Stimulated activated memory B cell treated with anti-CD40 and anti-IgM and Interleukin-4, amounts not matched to agents 10 μg/mL and 1 μg/mL and 100 μg/mL, for 72 hours (primary cell): ENCODE results near the gene SPC24.
A peak's percentile ranks its signal among the peaks of the same experiment; 100 is the strongest.
"Not testable (repeated sequence)": the region's sequence is repeated elsewhere in the genome, so short reads cannot be mapped to it uniquely, and the experiment has no call there.

Experiments
- ATAC-seq: fragments of 150-1000 bp; cut with Tn5 transposase; 2 replicates; pipeline ENCODE4 v1.10.0; 2021
- H3K27ac Mint-ChIP-seq: one replicate; pipeline ENCODE4 v1.8.0; 2022; ENCODE audit warnings: mild to moderate bottlenecking, mixed read lengths
- H3K27me3 Mint-ChIP-seq: one replicate; pipeline ENCODE4 v1.8.0; 2022; ENCODE audit warnings: mixed read lengths
- H3K36me3 Mint-ChIP-seq: one replicate; pipeline ENCODE4 v1.8.0; 2022; ENCODE audit warnings: mixed read lengths
- H3K4me1 Mint-ChIP-seq: one replicate; pipeline ENCODE4 v1.8.0; 2022; ENCODE audit warnings: mixed read lengths
- H3K4me3 Mint-ChIP-seq: one replicate; pipeline ENCODE4 v1.8.0; 2022; ENCODE audit warnings: mild to moderate bottlenecking, moderate library complexity, mixed read lengths
- H3K9me3 Mint-ChIP-seq: one replicate; pipeline ENCODE4 v1.8.0; 2022; ENCODE audit warnings: mixed read lengths

SPC24 gene

DNA sequence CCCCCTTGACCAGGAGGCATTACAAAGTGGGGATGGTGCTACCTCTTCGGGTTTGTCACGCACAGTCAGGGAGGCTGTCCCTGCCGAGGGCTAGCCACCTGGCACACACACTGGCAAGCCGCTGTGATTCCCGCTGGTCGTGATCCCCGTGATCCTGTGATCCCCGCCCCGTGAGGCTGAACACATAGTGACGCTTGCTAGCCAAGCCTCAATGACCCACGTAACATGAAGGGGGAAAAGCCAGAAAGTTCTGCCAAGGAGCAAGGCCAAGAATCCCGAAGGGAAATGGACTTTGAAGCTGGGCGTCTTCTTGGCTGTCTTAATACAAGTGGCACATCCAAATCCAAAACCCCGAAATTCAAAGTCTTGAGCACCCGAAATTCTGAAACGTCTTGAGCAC lies 52.6 kb downstream of the SPC24 start:
- no peak overlapping the region for H3K27ac Mint-ChIP-seq
- H3K36me3 Mint-ChIP-seq = peaks cover 18% of the 10 kb centered on the region
- no peaks in the 10 kb centered on the region for H3K4me1 Mint-ChIP-seq

GRCh38 chr19:11101057-11101456 lies 54.5 kb downstream of the SPC24 start:
- ATAC-seq = no peak
- peaks cover 22% of the 10 kb centered on the region for H3K27me3 Mint-ChIP-seq
- H3K36me3 Mint-ChIP-seq = peaks cover 23% of the 10 kb centered on the region
- H3K9me3 Mint-ChIP-seq = peaks cover 7% of the 10 kb centered on the region
- no peak overlapping the region for H3K4me3 Mint-ChIP-seq
- peaks cover 7% of the 10 kb centered on the region for H3K4me1 Mint-ChIP-seq
- H3K27ac Mint-ChIP-seq = no peak overlapping the region

More for the DNA sequence above, 52.6 kb downstream of the SPC24 start:
- Mint-ChIP-seq H3K9me3 (peaks cover 7% of the 10 kb centered on the region), H3K27me3 (peaks cover 16% of the 10 kb centered on the region), H3K4me3 (no peak overlapping the region)
- ATAC-seq = no peak

- H3K27me3 Mint-ChIP-seq = peaks cover 24% of the 10 kb centered on the region
- peaks cover 7% of the 10 kb centered on the region for H3K9me3 Mint-ChIP-seq
- peaks cover 25% of the 10 kb centered on the region for H3K36me3 Mint-ChIP-seq
- H3K4me3 Mint-ChIP-seq = no peak overlapping the region
- no peak for ATAC-seq
- H3K27ac Mint-ChIP-seq = no peak overlapping the region
- peaks cover 17% of the 10 kb centered on the region for H3K4me1 Mint-ChIP-seq
Observed at GRCh38 chr19:11100049-11100448, 55.5 kb downstream of the SPC24 start.

- Mint-ChIP-seq H3K4me1 (peaks cover 25% of the 10 kb centered on the region), H3K27ac (no peak overlapping the region), H3K27me3 (peaks cover 24% of the 10 kb centered on the region), H3K4me3 (no peak overlapping the region), H3K36me3 (peaks cover 16% of the 10 kb centered on the region), H3K9me3 (peaks cover 7% of the 10 kb centered on the region)
- ATAC-seq = no peak
Observed at GRCh38 chr19:11098861-11099260, 56.7 kb downstream of the SPC24 start.

- no peak for ATAC-seq
- Mint-ChIP-seq H3K4me1 (peaks cover 25% of the 10 kb centered on the region), H3K4me3 (no peak overlapping the region), H3K27ac (no peak overlapping the region), H3K36me3 (peaks cover 16% of the 10 kb centered on the region), H3K9me3 (peaks cover 7% of the 10 kb centered on the region), H3K27me3 (peaks cover 24% of the 10 kb centered on the region)
Observed at GRCh38 chr19:11098327-11098726, 57.3 kb downstream of the SPC24 start.

GRCh38 chr19:11097367-11097766 lies 58.2 kb downstream of the SPC24 start:
- Mint-ChIP-seq H3K27me3 (peaks cover 17% of the 10 kb centered on the region), H3K4me1 (peaks cover 35% of the 10 kb centered on the region), H3K36me3 (peaks cover 16% of the 10 kb centered on the region)
- H3K9me3 Mint-ChIP-seq, H3K27ac Mint-ChIP-seq, H3K4me3 Mint-ChIP-seq, ATAC-seq: not testable (repeated sequence)

- Mint-ChIP-seq H3K36me3 (peaks cover 16% of the 10 kb centered on the region), H3K4me1 (peaks cover 36% of the 10 kb centered on the region)
- ATAC-seq = peak; percentile 49
Observed at GRCh38 chr19:11096210-11096841, 59.3 kb downstream of the SPC24 start.

More at GRCh38 chr19:11096210-11096841, 59.3 kb downstream of the SPC24 start:
- H3K27ac Mint-ChIP-seq = peak overlapping the region; percentile 53
- H3K4me3 Mint-ChIP-seq = peak overlapping the region; percentile 55
- peaks cover 17% of the 10 kb centered on the region for H3K27me3 Mint-ChIP-seq
- peaks cover 7% of the 10 kb centered on the region for H3K9me3 Mint-ChIP-seq
